Measurements from ENCODE around the gene AP1B1.
"Not testable (repeated sequence)": the region's sequence is repeated elsewhere in the genome, so short reads cannot be mapped to it uniquely, and the experiment has no call there.

The AP1B1 gene

DNA sequence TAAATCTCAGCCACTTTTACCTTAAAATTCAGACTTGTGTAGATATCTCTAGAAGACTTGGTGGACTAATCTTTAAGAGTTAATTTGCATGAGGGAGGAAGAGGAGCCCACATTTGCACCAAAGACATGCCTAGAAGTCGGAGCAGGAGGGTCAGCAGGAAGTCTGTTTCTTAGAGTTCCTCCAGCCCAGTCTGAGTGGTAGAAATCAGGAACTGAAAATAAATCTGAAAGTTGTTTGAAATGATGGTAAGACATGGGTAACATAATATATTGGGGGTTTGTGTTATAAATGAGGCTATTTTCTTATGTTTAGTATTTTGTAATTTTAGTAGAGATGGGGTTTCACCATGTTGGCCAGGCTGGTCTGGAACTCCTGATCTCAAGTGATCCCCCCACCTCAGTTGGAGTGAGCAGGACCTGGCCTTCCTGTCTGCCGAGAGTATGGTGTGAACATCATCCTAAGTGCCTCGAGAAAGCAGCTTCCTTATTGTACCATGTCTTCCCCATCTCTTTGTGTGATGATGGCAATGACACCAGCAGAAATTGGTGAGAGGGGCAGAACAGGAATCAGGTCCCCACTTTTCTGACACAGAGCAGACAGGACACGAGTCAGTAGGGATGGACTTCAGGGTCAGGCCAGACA lies 23.3 kb upstream of the AP1B1 start:
- not testable (repeated sequence) for H3K4me1 ChIP-seq (ENCODE audit: control insufficient read depth, insufficient read depth, low read length)

DNA sequence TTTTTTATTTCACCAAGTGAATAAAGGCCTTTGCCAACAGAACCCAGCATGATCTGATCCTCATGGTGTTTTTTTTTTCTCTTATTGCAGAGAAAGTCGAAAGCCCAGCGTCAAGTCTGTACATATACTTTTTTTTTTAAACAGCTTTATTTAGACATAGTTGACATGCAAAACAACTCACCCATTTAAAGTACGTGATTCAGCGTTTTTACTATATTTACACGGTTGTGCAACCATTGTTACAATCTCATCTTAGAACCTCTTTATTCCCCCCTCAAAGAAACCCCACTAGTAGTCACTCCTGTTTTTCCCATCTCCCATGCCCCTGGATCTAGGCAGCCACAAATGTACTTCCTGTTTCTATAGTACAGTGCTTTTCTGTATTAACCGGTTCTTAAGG lies 20.6 kb upstream of the AP1B1 start:
- H3K4me3 ChIP-seq (ENCODE audit: low read length in 2 of 2): no peak overlapping the region
- H3K36me3 ChIP-seq (ENCODE audit: control insufficient read depth in 2 of 2, insufficient read depth in 2 of 2, low read length in 2 of 2): no peaks in the 10 kb centered on the region
- H3K9ac ChIP-seq (ENCODE audit: low read length in 2 of 2): no peak overlapping the region
- H3K27me3 ChIP-seq (ENCODE audit: control insufficient read depth in 1 of 2, insufficient read depth in 2 of 2, low read length in 2 of 2): no peaks in the 10 kb centered on the region
- H3K9me3 ChIP-seq (ENCODE audit: control insufficient read depth in 2 of 2, low read length in 2 of 2): no peaks in the 10 kb centered on the region
- no peak overlapping the region for H3K27ac ChIP-seq (ENCODE audit: low read length)
- no peaks in the 10 kb centered on the region for H3K4me1 ChIP-seq (ENCODE audit: control insufficient read depth, insufficient read depth, low read length)

More for the DNA sequence above, 23.3 kb upstream of the AP1B1 start:
- H3K27ac ChIP-seq (ENCODE audit: low read length); H3K27me3 ChIP-seq (ENCODE audit: control insufficient read depth in 1 of 2, insufficient read depth in 2 of 2, low read length in 2 of 2); H3K36me3 ChIP-seq (ENCODE audit: control insufficient read depth in 2 of 2, insufficient read depth in 2 of 2, low read length in 2 of 2); H3K4me3 ChIP-seq (ENCODE audit: low read length in 2 of 2); H3K9ac ChIP-seq (ENCODE audit: low read length in 2 of 2); H3K9me3 ChIP-seq (ENCODE audit: control insufficient read depth in 2 of 2, low read length in 2 of 2): not testable (repeated sequence)

DNA sequence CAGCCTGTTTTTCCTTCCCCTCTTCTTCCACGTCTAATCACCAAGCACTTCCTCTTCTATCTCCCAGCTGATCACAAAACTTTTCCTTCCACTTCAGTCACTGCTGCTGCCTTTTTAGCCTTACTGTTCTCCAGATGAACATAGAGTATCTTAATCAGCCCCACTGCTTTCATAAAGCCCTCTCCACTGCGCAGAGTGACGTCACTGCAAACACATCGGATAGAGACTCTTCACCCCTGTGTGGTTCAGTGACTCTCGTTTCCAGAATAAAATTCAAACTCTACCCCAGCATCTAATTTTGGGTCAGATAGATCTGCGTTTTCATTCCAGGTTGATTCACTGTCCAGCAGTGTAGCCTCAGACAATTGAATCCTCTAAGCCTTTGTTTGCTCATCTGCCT lies 13.2 kb upstream of the AP1B1 start:
- H3K36me3 ChIP-seq (ENCODE audit: control insufficient read depth in 2 of 2, insufficient read depth in 2 of 2, low read length in 2 of 2); H3K9ac ChIP-seq (ENCODE audit: low read length in 2 of 2); H3K27me3 ChIP-seq (ENCODE audit: control insufficient read depth in 1 of 2, insufficient read depth in 2 of 2, low read length in 2 of 2); H3K9me3 ChIP-seq (ENCODE audit: control insufficient read depth in 2 of 2, low read length in 2 of 2); H3K4me1 ChIP-seq (ENCODE audit: control insufficient read depth, insufficient read depth, low read length); H3K4me3 ChIP-seq (ENCODE audit: low read length in 2 of 2); H3K27ac ChIP-seq (ENCODE audit: low read length): not testable (repeated sequence)

DNA sequence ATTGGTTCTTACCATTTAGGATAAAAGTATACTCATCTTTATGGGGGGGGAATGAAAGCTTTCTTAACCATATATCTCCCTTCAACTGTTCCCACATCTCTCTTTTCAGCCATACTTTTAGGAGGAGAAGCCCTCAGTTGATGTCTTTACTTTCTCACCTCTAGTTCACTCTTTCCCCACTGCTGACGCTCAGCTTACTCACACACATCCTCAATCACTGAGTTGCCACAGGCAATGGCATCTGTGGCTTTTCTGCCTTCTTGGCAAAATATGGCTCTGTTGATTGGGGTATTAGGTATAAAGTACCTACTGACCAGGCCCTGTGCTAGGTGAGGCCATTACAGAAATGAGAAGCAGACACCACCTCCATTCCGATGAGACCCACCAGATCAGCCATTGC lies 12.2 kb upstream of the AP1B1 start:
- Histone ChIP-seq H3K27ac (ENCODE audit: low read length) (no peak overlapping the region), H3K4me3 (ENCODE audit: low read length in 2 of 2) (no peak overlapping the region), H3K9ac (ENCODE audit: low read length in 2 of 2) (no peak overlapping the region), H3K4me1 (ENCODE audit: control insufficient read depth, insufficient read depth, low read length) (no peaks in the 10 kb centered on the region), H3K36me3 (ENCODE audit: control insufficient read depth in 2 of 2, insufficient read depth in 2 of 2, low read length in 2 of 2) (no peaks in the 10 kb centered on the region), H3K9me3 (ENCODE audit: control insufficient read depth in 2 of 2, low read length in 2 of 2) (no peaks in the 10 kb centered on the region), H3K27me3 (ENCODE audit: control insufficient read depth in 1 of 2, insufficient read depth in 2 of 2, low read length in 2 of 2) (peaks cover 0 to 2% of the 10 kb centered on the region in 2 donors)

DNA sequence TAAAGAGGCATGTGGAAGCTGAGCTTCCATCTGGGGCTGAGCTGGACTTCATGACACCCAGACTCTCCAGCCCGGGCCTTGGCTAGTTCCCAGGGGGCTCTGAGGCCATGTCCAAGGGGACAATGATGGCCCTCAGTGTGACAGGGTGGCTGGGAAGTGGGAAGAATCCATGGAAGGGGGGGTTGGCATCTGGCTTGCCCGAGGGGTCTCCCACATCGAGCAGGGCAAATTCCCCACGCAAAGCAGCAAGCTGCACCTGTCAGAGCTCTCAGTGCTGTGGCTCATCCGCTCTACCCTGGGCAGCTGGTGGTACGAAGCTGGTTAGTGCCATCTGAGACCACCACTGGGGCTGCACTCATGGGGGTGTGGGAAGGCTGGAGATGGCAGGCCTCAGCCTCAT lies 9.4 kb upstream of the AP1B1 start:
- Histone ChIP-seq H3K27ac (ENCODE audit: low read length) (no peak overlapping the region), H3K36me3 (ENCODE audit: control insufficient read depth in 2 of 2, insufficient read depth in 2 of 2, low read length in 2 of 2) (no peaks in the 10 kb centered on the region), H3K9ac (ENCODE audit: low read length in 2 of 2) (no peak overlapping the region), H3K9me3 (ENCODE audit: control insufficient read depth in 2 of 2, low read length in 2 of 2) (no peaks in the 10 kb centered on the region), H3K4me1 (ENCODE audit: control insufficient read depth, insufficient read depth, low read length) (no peaks in the 10 kb centered on the region), H3K4me3 (ENCODE audit: low read length in 2 of 2) (no peak overlapping the region), H3K27me3 (ENCODE audit: control insufficient read depth in 1 of 2, insufficient read depth in 2 of 2, low read length in 2 of 2) (peaks cover 0 to 2% of the 10 kb centered on the region in 2 donors)

DNA sequence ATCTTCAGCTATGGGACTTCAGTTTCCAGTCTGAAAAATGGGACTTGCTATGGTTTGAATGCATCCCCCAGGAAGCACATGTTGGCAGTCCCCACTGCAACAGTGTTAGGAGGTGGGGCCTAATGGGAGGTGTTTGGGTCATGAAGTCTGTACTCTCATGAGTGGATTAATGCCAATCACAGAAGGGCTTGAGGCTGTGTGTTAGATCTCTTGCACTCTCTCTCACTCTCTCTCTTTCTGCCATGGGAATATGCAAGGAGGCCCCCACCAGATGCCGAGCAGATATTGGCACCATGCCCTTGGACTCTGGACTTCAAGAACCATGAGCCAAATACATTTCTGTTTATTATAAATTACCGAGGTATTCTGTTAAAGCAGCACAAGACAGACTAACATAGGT lies 7.8 kb upstream of the AP1B1 start:
- no peak overlapping the region for H3K9ac ChIP-seq (ENCODE audit: low read length in 2 of 2)
- no peak overlapping the region for H3K27ac ChIP-seq (ENCODE audit: low read length)
- H3K9me3 ChIP-seq (ENCODE audit: control insufficient read depth in 2 of 2, low read length in 2 of 2): no peaks in the 10 kb centered on the region
- no peaks in the 10 kb centered on the region for H3K27me3 ChIP-seq (ENCODE audit: control insufficient read depth in 1 of 2, insufficient read depth in 2 of 2, low read length in 2 of 2)
- H3K36me3 ChIP-seq (ENCODE audit: control insufficient read depth in 2 of 2, insufficient read depth in 2 of 2, low read length in 2 of 2): no peaks in the 10 kb centered on the region
- no peaks in the 10 kb centered on the region for H3K4me1 ChIP-seq (ENCODE audit: control insufficient read depth, insufficient read depth, low read length)
- no peak overlapping the region for H3K4me3 ChIP-seq (ENCODE audit: low read length in 2 of 2)

DNA sequence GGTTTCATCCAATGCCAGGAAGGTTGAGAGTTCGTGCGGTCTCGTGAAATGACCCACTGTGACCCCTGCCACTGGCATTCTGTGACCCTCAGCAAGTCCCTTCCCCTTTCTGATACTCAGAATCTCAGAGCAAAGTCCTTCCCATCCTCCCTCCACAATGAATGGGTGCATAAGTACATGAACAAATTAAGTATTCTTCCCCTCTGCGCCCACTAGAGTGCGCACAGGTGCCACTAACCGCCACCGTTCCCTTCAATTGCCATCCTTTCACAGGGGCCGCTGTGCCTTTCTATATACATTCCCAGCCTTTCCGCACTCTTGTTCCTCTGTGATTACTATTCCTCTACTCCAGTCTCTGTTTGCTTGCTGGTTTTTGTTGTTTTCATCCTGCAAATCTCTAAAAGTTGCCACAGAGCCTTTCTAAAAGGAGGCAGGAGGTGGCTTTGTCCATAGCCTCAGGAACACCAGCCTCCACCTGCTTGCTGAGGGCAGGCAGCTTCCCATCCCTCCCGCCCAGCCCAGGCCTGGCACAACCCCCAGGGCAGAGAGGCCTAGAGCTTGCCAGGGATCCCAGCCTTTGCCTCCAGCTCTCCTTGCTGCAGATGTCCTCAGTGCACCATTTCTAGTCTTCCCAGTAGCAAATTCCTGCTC lies 6.7 kb upstream of the AP1B1 start:
- H3K27ac ChIP-seq (ENCODE audit: low read length): no peak overlapping the region
- H3K4me1 ChIP-seq (ENCODE audit: control insufficient read depth, insufficient read depth, low read length): no peaks in the 10 kb centered on the region
- H3K4me3 ChIP-seq (ENCODE audit: low read length in 2 of 2): no peak overlapping the region
- no peaks in the 10 kb centered on the region for H3K9me3 ChIP-seq (ENCODE audit: control insufficient read depth in 2 of 2, low read length in 2 of 2)
- no peak overlapping the region for H3K9ac ChIP-seq (ENCODE audit: low read length in 2 of 2)
- no peaks in the 10 kb centered on the region for H3K36me3 ChIP-seq (ENCODE audit: control insufficient read depth in 2 of 2, insufficient read depth in 2 of 2, low read length in 2 of 2)
- no peaks in the 10 kb centered on the region for H3K27me3 ChIP-seq (ENCODE audit: control insufficient read depth in 1 of 2, insufficient read depth in 2 of 2, low read length in 2 of 2)

DNA sequence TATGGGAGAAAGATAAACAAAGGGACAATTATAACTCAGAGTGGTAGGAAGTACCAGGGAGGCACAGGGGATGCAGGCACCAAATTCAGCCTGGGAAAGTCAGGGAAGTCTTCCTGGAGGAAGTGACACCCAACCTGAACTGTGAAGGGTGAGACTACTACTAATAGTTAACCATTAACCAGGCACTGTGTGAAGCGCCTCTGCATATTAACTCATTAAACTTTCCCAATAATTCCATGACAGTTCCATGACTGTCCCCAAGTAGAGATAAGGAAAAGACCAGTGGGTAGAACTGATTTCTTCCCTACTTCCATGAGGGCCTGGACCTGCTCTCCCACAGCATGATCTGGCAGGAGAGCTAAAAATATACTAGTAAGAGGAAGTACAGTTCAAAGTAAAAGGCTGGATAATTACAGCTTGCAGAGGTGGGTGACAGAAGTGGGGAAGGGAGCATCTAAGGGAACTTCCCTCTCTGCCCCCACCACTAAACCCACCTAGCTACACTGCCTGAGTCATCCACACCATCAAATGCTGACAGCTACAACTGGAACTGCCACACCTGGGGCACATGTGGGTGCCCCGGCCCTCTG lies 4.7 kb upstream of the AP1B1 start:
- H3K27ac ChIP-seq (ENCODE audit: low read length): no peak overlapping the region
- H3K27me3 ChIP-seq (ENCODE audit: control insufficient read depth in 1 of 2, insufficient read depth in 2 of 2, low read length in 2 of 2): no peaks in the 10 kb centered on the region
- H3K4me3 ChIP-seq (ENCODE audit: low read length in 2 of 2): no peak overlapping the region
- H3K4me1 ChIP-seq (ENCODE audit: control insufficient read depth, insufficient read depth, low read length): peaks cover 8% of the 10 kb centered on the region
- H3K9ac ChIP-seq (ENCODE audit: low read length in 2 of 2): no peak overlapping the region
- H3K9me3 ChIP-seq (ENCODE audit: control insufficient read depth in 2 of 2, low read length in 2 of 2): no peaks in the 10 kb centered on the region
- H3K36me3 ChIP-seq (ENCODE audit: control insufficient read depth in 2 of 2, insufficient read depth in 2 of 2, low read length in 2 of 2): no peaks in the 10 kb centered on the region

DNA sequence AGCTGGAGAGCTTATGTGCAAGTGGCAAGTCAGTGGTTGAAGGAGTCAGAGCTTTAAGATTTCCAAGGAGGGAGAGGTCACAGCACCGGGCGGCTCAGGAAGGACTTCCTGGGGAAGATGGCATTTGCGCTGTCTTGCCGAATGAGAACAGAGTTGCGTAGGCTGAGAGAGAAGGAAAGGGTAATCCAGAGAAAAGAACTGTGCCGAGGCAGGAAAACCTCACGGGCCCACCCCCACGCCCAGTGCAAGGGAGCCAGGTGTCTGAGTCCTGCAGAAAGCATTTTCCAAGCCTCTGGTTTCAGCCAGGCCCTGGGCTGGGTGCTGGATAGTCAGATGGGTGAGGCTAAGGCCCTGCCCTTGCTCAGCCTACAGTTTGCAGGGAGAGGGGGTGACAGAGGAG lies 3.2 kb upstream of the AP1B1 start:
- H3K4me1 ChIP-seq (ENCODE audit: control insufficient read depth, insufficient read depth, low read length): peaks cover 20% of the 10 kb centered on the region
- H3K4me3 ChIP-seq (ENCODE audit: low read length in 2 of 2): no peak overlapping the region
- no peak overlapping the region for H3K9ac ChIP-seq (ENCODE audit: low read length in 2 of 2)
- no peaks in the 10 kb centered on the region for H3K27me3 ChIP-seq (ENCODE audit: control insufficient read depth in 1 of 2, insufficient read depth in 2 of 2, low read length in 2 of 2)
- H3K9me3 ChIP-seq (ENCODE audit: control insufficient read depth in 2 of 2, low read length in 2 of 2): no peaks in the 10 kb centered on the region
- no peak overlapping the region for H3K27ac ChIP-seq (ENCODE audit: low read length)
- no peaks in the 10 kb centered on the region for H3K36me3 ChIP-seq (ENCODE audit: control insufficient read depth in 2 of 2, insufficient read depth in 2 of 2, low read length in 2 of 2)

DNA sequence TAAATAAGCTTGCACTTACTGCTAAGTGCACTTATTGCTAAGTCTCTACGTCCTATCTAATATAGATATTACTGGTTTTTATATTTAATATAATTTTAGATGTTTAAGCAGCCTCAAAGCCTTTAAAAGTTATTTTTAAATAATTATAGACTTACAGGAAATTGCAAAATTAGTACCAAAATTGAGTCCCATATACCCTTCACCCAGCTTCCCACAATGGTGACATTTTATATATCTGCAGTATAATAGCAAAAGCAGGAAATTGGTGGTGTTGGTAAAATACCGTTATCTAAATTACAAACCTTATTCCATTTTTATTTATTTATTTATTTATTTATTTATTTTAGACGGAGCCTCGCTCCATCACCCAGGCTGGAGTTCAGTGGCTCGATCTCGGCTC lies 1.9 kb upstream of the AP1B1 start:
- no peaks in the 10 kb centered on the region for H3K9me3 ChIP-seq (ENCODE audit: control insufficient read depth in 2 of 2, low read length in 2 of 2)
- H3K27me3 ChIP-seq (ENCODE audit: control insufficient read depth in 1 of 2, insufficient read depth in 2 of 2, low read length in 2 of 2): no peaks in the 10 kb centered on the region
- no peak overlapping the region for H3K9ac ChIP-seq (ENCODE audit: low read length in 2 of 2)
- H3K27ac ChIP-seq (ENCODE audit: low read length): no peak overlapping the region
- H3K36me3 ChIP-seq (ENCODE audit: control insufficient read depth in 2 of 2, insufficient read depth in 2 of 2, low read length in 2 of 2): peaks cover 0 to 2% of the 10 kb centered on the region in 2 donors
- peaks cover 22% of the 10 kb centered on the region for H3K4me1 ChIP-seq (ENCODE audit: control insufficient read depth, insufficient read depth, low read length)
- H3K4me3 ChIP-seq (ENCODE audit: low read length in 2 of 2): no peak overlapping the region

DNA sequence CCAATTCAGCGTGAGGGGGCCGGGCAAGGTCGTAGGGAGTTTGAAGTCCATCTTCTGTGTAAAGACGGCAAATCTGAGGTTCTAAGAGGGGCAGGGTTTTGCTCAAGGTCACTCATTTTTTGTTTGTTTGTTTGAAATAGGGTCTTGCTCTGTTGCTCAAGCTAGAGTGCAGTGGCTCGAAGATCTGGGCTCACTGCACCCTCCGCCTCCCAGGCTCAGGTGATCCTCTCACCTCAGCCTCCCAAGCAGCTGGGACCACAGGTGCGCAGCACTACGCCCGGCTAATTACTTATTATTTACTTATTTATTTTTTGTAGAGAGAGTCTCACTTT lies 355 bp upstream of the AP1B1 start:
- peaks cover 22% of the 10 kb centered on the region for H3K4me1 ChIP-seq (ENCODE audit: control insufficient read depth, insufficient read depth, low read length)
- peaks cover 0 to 6% of the 10 kb centered on the region in 2 donors for H3K36me3 ChIP-seq (ENCODE audit: control insufficient read depth in 2 of 2, insufficient read depth in 2 of 2, low read length in 2 of 2)
- H3K9ac ChIP-seq (ENCODE audit: low read length in 2 of 2): peak overlapping the region; percentile 25 to 86
- peak overlapping the region; percentile 63 to 82 for H3K4me3 ChIP-seq (ENCODE audit: low read length in 2 of 2)
- H3K9me3 ChIP-seq (ENCODE audit: control insufficient read depth in 2 of 2, low read length in 2 of 2): no peaks in the 10 kb centered on the region
- H3K27ac ChIP-seq (ENCODE audit: low read length): peak overlapping the region; percentile 77
- no peaks in the 10 kb centered on the region for H3K27me3 ChIP-seq (ENCODE audit: control insufficient read depth in 1 of 2, insufficient read depth in 2 of 2, low read length in 2 of 2)
